Gastroesophageal sphincter (tissue), 3 donors: ENCODE data around the gene LRBA.

ENCODE experiments used
- CTCF ChIP-seq, 4 experiments: fragments of 200-600 bp in 2 of 4; fragments of 450-650 bp in 2 of 4; sonication (generic) in 1 of 4; IDR thresholded peaks; one replicate each; pipeline ENCODE4 v1.5.1; 2017 to 2019; ENCODE audit warnings: antibody characterized with exemption in 4 of 4, mild to moderate bottlenecking in 2 of 4, moderate library complexity in 2 of 4
- POLR2A ChIP-seq, 2 donors: fragments of 450-650 bp; IDR thresholded peaks; one replicate each; pipeline ENCODE4 v1.6.1; 2017; ENCODE audit warnings: antibody characterized with exemption in 2 of 2, mild to moderate bottlenecking in 2 of 2, moderate library complexity in 1 of 2
- POLR2AphosphoS5 ChIP-seq: sonication (generic); formaldehyde crosslinking; IDR thresholded peaks from one replicate; pipeline ENCODE4 v1.6.1; 2017; ENCODE audit warnings: antibody characterized with exemption

GRCh38 chr4:150814873-150815272 is 200.2 kb downstream of the LRBA start:
- TF ChIP-seq CTCF (IDR thresholded peaks at IDR 0.05) (no peak), POLR2A (IDR thresholded peaks at IDR 0.05) (no peak), POLR2AphosphoS5 (no peak)
